Measurements from ENCODE around the gene SERPINB2. TPM values are rescaled to one million over a fixed set of nuclear protein-coding genes. Genes with fewer than 3 reads are reported as not detected.

The SERPINB2 gene
- total and polyA plus RNA-seq, 12 donors, result 0.17 to 1.3 (median 0.33) TPM; not detected in 8

DNA sequence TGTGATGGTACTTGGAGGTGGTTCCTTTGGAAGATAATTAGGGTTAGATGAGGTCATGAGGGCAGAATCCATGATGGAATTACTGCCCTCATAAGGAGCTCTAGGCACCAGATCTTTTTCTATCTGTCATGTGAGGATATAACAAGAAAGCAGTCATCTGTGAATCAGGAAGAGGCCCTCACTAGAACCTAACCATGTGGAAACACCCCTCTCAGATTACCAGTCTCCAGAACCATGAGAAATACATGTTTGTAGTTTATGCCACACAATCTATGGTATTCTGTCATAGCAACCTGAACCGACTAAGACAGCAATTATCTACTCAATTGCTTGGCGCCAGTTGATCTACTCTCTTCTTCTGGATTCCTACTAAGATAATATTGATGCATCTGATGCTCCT lies 17.9 kb downstream of the SERPINB2 start:
- Histone ChIP-seq H3K4me3 (no peak overlapping the region), H3K4me1 (replicated peaks in 1 of 2) (no peaks in the 10 kb centered on the region), H3K36me3 (replicated peaks in 1 of 2) (no peaks in the 10 kb centered on the region), H3K27ac (no peak overlapping the region), H3K9me3 (replicated peaks in 1 of 3) (no peaks in the 10 kb centered on the region), H3K27me3 (no peaks in the 10 kb centered on the region)
- 92 to 98% (median 96%) methylated on average over 2 of the region's 2 CpGs for WGBS, 4 donors
- no peak for DNase-seq
- no peak for TF ChIP-seq CTCF (IDR thresholded peaks at IDR 0.05)
- TF ChIP-seq POLR2A (IDR thresholded peaks at IDR 0.05), result no peak
- intact Hi-C loops (cut with DNase I), result no loop called here

- H3K27ac ChIP-seq, result no peak overlapping the region
- intact Hi-C loops (cut with DNase I), result no loop called here
- H3K36me3 ChIP-seq (replicated peaks in 1 of 2), result no peaks in the 10 kb centered on the region
- no peaks in the 10 kb centered on the region for H3K4me1 ChIP-seq (replicated peaks in 1 of 2)
- 77 to 90% (median 80%) methylated on average over 1 of the region's 1 CpG for WGBS, 4 donors
- no peaks in the 10 kb centered on the region for H3K9me3 ChIP-seq (replicated peaks in 1 of 3)
- no peaks in the 10 kb centered on the region for H3K27me3 ChIP-seq
- no peak for DNase-seq
- TF ChIP-seq POLR2A (IDR thresholded peaks at IDR 0.05), result no peak
- no peak for TF ChIP-seq CTCF (IDR thresholded peaks at IDR 0.05)
- no peak overlapping the region for H3K4me3 ChIP-seq
Measured at GRCh38 chr18:63906056-63906455, 18.6 kb downstream of the SERPINB2 start.

DNA sequence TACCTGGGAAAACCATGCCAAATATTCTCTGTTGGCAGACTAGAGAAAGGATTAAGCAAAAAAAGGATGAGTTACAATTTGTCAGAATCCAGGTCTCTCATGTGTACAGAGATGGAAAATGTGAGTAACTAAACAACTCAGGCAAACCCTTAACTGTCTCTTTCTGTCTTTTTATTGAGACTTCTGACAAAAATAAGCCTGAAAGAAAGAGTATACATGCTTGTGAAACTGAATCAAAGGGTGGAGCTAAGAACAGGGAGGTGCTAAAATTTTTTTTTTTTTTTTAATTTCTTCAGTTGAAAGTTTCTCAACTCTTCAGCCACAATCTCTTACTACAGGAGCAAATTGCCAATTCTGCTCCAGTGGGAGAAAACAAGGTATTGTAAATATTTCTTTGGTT lies 20.2 kb downstream of the SERPINB2 start, which contains the start of gene SERPINB10:
TSS of gene SERPINB10 (plus strand) at position 295 of the 400 bp plus-strand sequence. CDS start 7,553 bp downstream, outside the sequence.
- no peak within 1 kb of the TSS for H3K4me3 ChIP-seq
- no peak within 1 kb of the TSS for H3K27ac ChIP-seq
- H3K4me1 ChIP-seq (replicated peaks in 1 of 2), result no peaks in the 10 kb centered on the region
- H3K27me3 ChIP-seq, result no peaks in the 10 kb centered on the region
- intact Hi-C loops (cut with DNase I), result no loop called here
- H3K9me3 ChIP-seq (replicated peaks in 1 of 3), result no peaks in the 10 kb centered on the region
- no peak for TF ChIP-seq POLR2A (IDR thresholded peaks at IDR 0.05)
- no peak for TF ChIP-seq CTCF (IDR thresholded peaks at IDR 0.05)
- no peaks in the 10 kb centered on the region for H3K36me3 ChIP-seq (replicated peaks in 1 of 2)
- DNase-seq, result no peak

DNA sequence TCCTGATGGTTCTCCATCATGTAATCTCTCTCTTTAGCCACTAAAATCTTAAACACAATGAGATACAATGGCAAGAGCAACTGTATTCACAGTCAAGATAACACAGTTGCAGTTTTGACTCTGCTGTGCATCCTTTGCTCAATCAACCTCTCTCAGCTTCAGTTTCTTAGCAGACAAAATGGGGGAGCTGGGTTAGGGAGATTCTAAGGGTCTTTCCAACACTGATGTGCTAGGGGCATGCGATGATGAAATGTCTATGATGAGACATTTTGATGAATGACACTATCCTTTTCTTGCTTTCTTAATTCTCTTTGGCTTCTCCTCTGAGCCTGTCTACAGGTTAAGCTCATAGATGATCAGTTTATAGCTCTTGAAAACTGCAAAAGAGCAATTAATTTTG lies 21.4 kb downstream of the SERPINB2 start:
- H3K4me1 ChIP-seq (replicated peaks in 1 of 2), result no peaks in the 10 kb centered on the region
- H3K4me3 ChIP-seq, result no peak overlapping the region
- intact Hi-C loops (cut with DNase I), result no loop called here
- no peaks in the 10 kb centered on the region for H3K27me3 ChIP-seq
- H3K36me3 ChIP-seq (replicated peaks in 1 of 2), result no peaks in the 10 kb centered on the region
- no peaks in the 10 kb centered on the region for H3K9me3 ChIP-seq (replicated peaks in 1 of 3)
- 67 to 85% (median 75%) methylated on average over 1 of the region's 1 CpG for WGBS, 4 donors
- H3K27ac ChIP-seq, result no peak overlapping the region
- no peak for DNase-seq
- TF ChIP-seq POLR2A (IDR thresholded peaks at IDR 0.05) (no peak), CTCF (IDR thresholded peaks at IDR 0.05) (no peak)

Data from adrenal gland (tissue), 12 donors.